HepG2 (cell line): ENCODE results near the gene THPO. TPM values are rescaled to one million over a fixed set of nuclear protein-coding genes. Genes with fewer than 3 reads are reported as not detected.
A peak's percentile ranks its signal among the peaks of the same experiment; 100 is the strongest.

Source experiments
- BHLHE40 ChIP-seq: IDR thresholded peaks from 2 replicates; pipeline ENCODE4 v1.6.1; 2011; ENCODE audit warnings: low read length, improper control_type of control experiment
- HDAC6 ChIP-seq: fragments of 200-600 bp; sonication (generic); IDR thresholded peaks from 2 replicates; pipeline ENCODE4 v1.7.0; 2017; ENCODE audit warnings: mild to moderate bottlenecking, antibody characterized with exemption, low read length, low read depth
- MTF1 ChIP-seq: sonication (generic); formaldehyde crosslinking; IDR thresholded peaks from 2 replicates; pipeline ENCODE4 v1.5.0; 2020; ENCODE audit warnings: missing genetic modification reagents
- NCOA5 ChIP-seq: sonication (generic); formaldehyde crosslinking; IDR thresholded peaks from 2 replicates; pipeline ENCODE4 v1.4.0; 2020; ENCODE audit warnings: missing genetic modification reagents
- PHF8 ChIP-seq: sonication (generic); formaldehyde crosslinking; IDR thresholded peaks from 2 replicates; pipeline ENCODE4 v1.5.0; 2020; ENCODE audit warnings: missing genetic modification reagents
- POLR2AphosphoS5 ChIP-seq: IDR thresholded peaks from 2 replicates; pipeline ENCODE4 v1.6.1; 2012; ENCODE audit warnings: low read depth, low read length
- TBP ChIP-seq: sonication (generic); formaldehyde crosslinking; IDR thresholded peaks from 2 replicates; pipeline ENCODE4 v1.5.0; 2020; ENCODE audit warnings: missing genetic modification reagents
- ZBTB40 ChIP-seq, 2 experiments: fragments of 450-650 bp in 1 of 2; sonication (generic) in 1 of 2; formaldehyde crosslinking in 1 of 2; IDR thresholded peaks; 2 replicates each; pipeline versions ENCODE4 v1.6.1 to v1.8.0; 2016 to 2022; ENCODE audit warnings: antibody characterized with exemption in 1 of 2, mild to moderate bottlenecking in 1 of 2, missing genetic modification reagents in 1 of 2
- ZFYVE20 ChIP-seq: sonication (generic); formaldehyde crosslinking; IDR thresholded peaks from 2 replicates; pipeline ENCODE4 v1.8.0; 2023; ENCODE audit warnings: low read depth, mild to moderate bottlenecking, moderate library complexity, missing genetic modification reagents, borderline replicate concordance
- ZNF460 ChIP-seq: sonication (generic); formaldehyde crosslinking; IDR thresholded peaks from 2 replicates; pipeline ENCODE4 v1.5.1; 2020; ENCODE audit warnings: missing genetic modification reagents, mild to moderate bottlenecking, borderline replicate concordance
- ZNF652 ChIP-seq: IDR thresholded peaks from 2 replicates; pipeline ENCODE4 v1.6.1; 2016; ENCODE audit warnings: low read depth, borderline replicate concordance
- ZNF713 ChIP-seq: sonication (generic); formaldehyde crosslinking; IDR thresholded peaks from 2 replicates; pipeline ENCODE4 v1.4.0; 2020; ENCODE audit warnings: mild to moderate bottlenecking, missing genetic modification reagents
- ZNF781 ChIP-seq: sonication (generic); formaldehyde crosslinking; IDR thresholded peaks from 2 replicates; pipeline ENCODE4 v1.5.1; 2020; ENCODE audit warnings: borderline replicate concordance, mild to moderate bottlenecking, missing genetic modification reagents; ENCODE audit errors: not compliant biosample characterization
- ZNF784 ChIP-seq: sonication (generic); formaldehyde crosslinking; IDR thresholded peaks from 2 replicates; pipeline ENCODE4 v1.5.1; 2020; ENCODE audit warnings: missing genetic modification reagents, mild to moderate bottlenecking, borderline replicate concordance
- ZSCAN25 ChIP-seq: sonication (generic); formaldehyde crosslinking; IDR thresholded peaks from 2 replicates; pipeline ENCODE4 v1.8.0; 2022; ENCODE audit warnings: mild to moderate bottlenecking, missing genetic modification reagents
- polyA plus RNA-seq, 8 experiments: library from polyadenylated mRNA; depleted of rRNA in 3 of 8; stranded (reverse) in 7 of 8; unstranded in 1 of 8; fragments of >200 nt; fragmentation: Illumina TruSeq in 4 of 8; extraction: Trizol in 4 of 8; gene quantifications; 2 replicates each; pipeline versions ENCODE4 v1.2.1 to v1.2.3, GENCODE V29; 2011 to 2016; ENCODE audit warnings: low read depth in 4 of 8, missing spikeins in 1 of 8, mixed read lengths in 1 of 8; ENCODE audit not compliant: insufficient read depth in 1 of 8
- total RNA-seq, 5 experiments: library from RNA; depleted of rRNA; stranded (reverse); fragments of >200 nt; fragmentation: Illumina TruSeq; extraction: Trizol; gene quantifications; 2 replicates each; pipeline ENCODE4 v1.2.3, GENCODE V29; 2016; ENCODE audit warnings: low read depth in 1 of 5
- TF ChIP-seq, protein P1 (sequence below): sonication (generic); formaldehyde crosslinking; IDR thresholded peaks from 2 replicates; pipeline ENCODE4 v1.8.0; 2023; ENCODE audit warnings: mild to moderate bottlenecking, missing genetic modification reagents
- TF ChIP-seq, protein P2 (sequence below): IDR thresholded peaks from 2 replicates; pipeline ENCODE4 v1.6.1; 2016; ENCODE audit warnings: control low read depth

Gene THPO
- total and polyA plus RNA-seq, 2 of the 13 experiments (the other 11 are each of a cell fraction or from before 2014, with no cell fraction given) = 2.8 to 4.8 TPM

DNA sequence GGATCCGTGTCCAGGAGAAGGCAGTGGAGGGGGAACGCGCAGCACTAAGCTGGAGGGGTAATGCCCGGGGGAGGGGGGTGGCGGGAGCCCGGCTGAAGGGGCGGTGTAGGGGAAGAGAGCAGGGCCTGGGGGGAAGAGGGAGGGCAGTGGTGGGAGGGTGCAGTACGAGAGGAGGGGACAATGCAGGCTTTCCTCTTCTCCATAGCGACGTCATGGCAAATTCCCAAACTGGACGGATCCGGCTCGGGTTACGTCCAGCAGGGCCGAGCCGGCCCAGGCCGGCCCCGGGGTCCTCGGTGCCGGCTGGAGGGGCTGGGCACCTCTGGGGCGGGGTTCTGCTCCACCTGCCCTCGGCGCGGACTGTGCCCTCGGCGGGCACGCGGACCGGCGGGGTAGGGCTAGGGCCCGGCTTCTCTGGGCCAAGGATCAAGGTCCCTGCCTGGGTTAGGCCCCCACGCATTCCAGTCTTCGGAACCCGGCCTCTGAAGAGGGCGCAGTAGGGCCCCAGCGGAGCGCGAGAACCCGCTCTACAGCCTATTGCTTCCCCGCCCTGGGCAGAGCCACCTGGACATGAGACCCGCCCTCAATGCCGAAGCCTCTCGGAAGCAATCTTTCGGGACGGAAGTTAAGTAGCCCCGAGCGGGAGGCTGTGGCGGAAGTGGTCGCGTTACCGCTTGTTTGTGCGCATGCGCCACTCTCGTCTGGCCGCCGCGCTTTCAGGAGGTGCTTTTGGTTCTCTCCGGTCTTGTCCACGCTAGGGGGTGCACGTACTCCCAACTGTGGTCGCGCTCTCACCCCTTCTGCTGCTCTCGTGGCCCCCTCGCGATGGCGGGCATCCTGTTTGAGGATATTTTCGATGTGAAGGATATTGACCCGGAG lies 15.1 kb downstream of the THPO start (continued):
- TF ChIP-seq HDAC6 (no peak), ZNF460 (peak; percentile 70; the same call in 1 of the 2 replicates), ZFYVE20 (CRISPR knock-in tag) (no peak), BHLHE40 (peak; percentile 9; the same call in 1 of the 2 replicates), ZNF781 (CRISPR knock-in tag) (peak; percentile 33), PHF8 (CRISPR knock-in tag) (peak; percentile 67), TBP (CRISPR knock-in tag) (no peak), NCOA5 (no peak), ZNF784 (CRISPR knock-in tag) (peak; percentile 20; the same call in 1 of the 2 replicates), ZBTB40 (IDR thresholded peaks at IDR 0.05) (peak; percentile 68), ZBTB40 (CRISPR knock-in tag; IDR thresholded peaks at IDR 0.05) (peak; percentile 37; the same call in 1 of the 2 replicates), ZSCAN25 (CRISPR knock-in tag) (peak; percentile 90), ZNF652 (CRISPR knock-in tag) (no peak), MTF1 (CRISPR knock-in tag) (no peak), ZNF713 (CRISPR knock-in tag) (no peak), POLR2AphosphoS5 (peak; percentile 77)
- TF ChIP-seq, protein P1, sequence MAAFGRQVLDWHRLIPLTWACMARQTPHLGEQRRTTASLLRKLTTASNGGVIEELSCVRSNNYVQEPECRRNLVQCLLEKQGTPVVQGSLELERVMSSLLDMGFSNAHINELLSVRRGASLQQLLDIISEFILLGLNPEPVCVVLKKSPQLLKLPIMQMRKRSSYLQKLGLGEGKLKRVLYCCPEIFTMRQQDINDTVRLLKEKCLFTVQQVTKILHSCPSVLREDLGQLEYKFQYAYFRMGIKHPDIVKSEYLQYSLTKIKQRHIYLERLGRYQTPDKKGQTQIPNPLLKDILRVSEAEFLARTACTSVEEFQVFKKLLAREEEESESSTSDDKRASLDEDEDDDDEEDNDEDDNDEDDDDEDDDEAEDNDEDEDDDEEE (CRISPR knock-in tag) = peak; percentile 73
- TF ChIP-seq, protein P2, sequence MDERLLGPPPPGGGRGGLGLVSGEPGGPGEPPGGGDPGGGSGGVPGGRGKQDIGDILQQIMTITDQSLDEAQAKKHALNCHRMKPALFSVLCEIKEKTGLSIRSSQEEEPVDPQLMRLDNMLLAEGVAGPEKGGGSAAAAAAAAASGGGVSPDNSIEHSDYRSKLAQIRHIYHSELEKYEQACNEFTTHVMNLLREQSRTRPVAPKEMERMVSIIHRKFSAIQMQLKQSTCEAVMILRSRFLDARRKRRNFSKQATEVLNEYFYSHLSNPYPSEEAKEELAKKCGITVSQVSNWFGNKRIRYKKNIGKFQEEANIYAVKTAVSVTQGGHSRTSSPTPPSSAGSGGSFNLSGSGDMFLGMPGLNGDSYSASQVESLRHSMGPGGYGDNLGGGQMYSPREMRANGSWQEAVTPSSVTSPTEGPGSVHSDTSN (CRISPR knock-in tag) = no peak
